Head of caudate nucleus (tissue), 42 donors: ENCODE measurements around the gene YARS1.
A peak's percentile ranks its signal among the peaks of the same experiment; 100 is the strongest.

Experiments
- DNase-seq, 42 donors: peaks; one replicate each; pipeline versions ENCODE4 v3.0.0 to v3.0.0-alpha.2; 2020 to 2021; ENCODE audit warnings: mixed read lengths in 7 of 42
- intact Hi-C: fragments of 100-400 bp; cut with DNase I; formaldehyde crosslinking; loops from one replicate; pipeline ENCODE4 v1.15.0; 2022

The YARS1 gene

DNA sequence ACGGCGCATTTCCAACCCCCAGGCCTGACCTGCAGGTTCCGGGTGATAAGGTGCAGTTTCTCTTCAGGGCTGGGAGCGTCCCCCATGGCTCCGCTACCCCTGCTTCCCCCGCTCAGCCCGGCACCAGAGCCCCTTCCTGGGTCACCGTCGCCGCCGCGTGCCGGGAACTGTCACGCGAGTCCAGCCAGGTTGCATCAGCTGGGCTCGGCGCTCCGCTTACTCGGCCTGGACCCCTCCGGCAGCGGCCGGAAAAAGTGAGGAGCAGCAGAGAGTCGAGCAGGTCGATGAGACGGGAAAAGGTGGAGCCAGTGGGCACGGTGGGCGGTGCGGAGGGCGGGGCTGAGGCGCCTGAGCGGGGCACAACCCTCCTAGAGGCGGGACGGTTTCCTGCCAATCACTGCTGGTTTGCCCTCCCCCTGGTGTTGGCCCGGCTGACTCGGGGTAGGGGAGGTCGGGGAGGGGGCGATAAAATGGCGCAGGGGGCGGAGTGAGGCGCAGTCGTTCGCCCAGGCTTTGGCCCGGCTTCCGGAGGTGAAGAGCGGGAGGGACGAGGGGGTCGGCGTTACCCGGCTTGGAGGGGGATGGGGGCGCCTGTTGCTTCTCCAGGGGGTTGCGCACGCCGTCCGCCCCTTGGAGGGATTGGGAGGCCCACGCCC, at the start of gene YARS1, which contains the start of gene S100PBP:
Gene YARS1 (minus strand): TSS at position 200 of the 656 bp plus-strand sequence. CDS start 114 bp downstream, at position 86.
Gene S100PBP (plus strand): TSS at position 495 of the 656 bp plus-strand sequence. CDS start 8,447 bp downstream, outside the sequence.
- intact Hi-C loops = loop anchor here (5.0 kb wide), 1 partner anchor 55 kb away; the partner anchor contains the start of gene FNDC5
- DNase-seq = peak; percentile 97 to 100 (median 100)

DNA sequence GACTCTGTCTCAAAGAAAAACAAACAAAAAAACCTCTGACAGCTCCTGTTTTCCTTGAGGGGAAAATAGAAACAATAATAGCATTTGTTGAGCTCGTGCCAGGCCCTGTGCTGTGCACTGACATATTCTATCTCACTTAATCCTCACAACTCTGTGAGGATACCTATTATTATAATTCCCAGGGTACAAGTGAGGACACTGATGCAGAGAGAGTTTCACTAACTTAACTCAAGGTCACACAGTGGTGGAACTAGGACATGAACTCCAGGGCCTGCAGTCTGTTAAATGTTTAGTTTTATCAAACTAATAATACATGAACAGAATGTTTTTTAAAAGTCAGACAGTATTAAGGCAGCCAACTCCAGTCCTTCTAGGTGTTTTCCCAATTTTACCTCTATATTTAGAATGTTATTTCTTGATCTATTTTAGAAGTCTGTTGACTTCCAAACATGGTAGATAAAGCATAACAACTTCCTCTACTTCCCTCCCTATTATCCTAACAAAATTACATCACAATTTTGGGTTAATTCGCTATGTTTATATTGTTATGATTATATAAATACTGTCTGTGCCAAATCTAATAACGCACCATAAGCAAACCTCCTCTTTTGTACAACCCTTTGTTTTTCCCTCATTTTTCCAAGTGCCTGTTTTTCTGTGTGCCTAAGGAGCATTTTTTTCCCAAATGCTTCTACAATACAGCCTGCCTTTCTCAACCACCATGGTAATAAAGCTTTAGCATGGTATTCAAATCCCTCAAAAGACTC, 48.7 kb upstream of the YARS1 start:
- no peak for DNase-seq
- intact Hi-C loops = no loop called here

DNA sequence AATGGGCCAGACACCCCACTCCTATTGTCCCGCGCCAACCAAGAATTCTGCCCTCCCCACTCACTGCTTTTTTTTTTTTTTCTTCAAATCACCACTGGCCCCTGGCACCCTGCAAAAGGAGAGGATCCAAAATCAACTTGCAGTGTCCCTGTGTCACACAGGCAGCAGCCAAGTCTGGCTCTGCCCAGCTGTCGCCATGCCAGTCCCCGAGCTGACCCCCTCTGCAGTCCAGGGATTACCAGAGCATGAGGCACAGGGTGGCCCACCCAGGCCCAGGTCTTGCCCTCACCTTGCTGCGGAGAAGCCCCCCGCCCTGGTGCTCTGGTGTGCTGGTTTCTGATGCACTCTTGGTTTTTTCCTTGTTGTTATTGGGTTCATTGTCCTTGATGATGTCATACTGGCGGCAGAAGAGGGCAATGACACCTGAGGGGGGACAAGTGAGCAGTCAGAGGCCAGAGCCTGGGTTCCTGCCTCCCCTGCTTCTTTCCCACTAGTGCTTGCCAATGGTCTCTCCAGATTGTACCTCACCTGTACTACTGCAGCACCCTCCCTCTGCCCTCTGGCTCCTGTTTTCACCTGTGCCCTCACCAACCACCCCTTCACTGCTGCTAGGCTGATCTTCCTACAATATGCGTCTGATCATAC, 47.3 kb upstream of the YARS1 start:
- intact Hi-C loops = no loop called here
- DNase-seq = no peak

DNA sequence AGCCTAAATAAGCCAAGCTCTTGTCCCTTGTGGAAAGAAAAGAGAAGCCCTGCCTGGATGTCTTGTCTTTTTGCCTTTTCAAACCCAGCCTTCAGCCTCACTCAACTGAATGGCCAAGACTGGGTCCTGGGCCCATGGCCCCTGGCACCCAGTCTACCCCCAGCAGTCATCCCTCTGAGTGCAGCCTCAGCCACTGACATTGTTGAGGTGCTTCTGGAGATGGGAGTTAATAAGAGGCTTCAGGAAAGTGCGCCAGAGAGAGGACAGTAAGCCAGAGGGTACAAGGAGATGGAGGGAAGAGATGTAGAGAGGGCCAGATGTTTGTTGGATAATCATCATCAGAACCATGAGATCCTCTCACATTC, 46.7 kb upstream of the YARS1 start:
- intact Hi-C loops = no loop called here
- DNase-seq = no peak

DNA sequence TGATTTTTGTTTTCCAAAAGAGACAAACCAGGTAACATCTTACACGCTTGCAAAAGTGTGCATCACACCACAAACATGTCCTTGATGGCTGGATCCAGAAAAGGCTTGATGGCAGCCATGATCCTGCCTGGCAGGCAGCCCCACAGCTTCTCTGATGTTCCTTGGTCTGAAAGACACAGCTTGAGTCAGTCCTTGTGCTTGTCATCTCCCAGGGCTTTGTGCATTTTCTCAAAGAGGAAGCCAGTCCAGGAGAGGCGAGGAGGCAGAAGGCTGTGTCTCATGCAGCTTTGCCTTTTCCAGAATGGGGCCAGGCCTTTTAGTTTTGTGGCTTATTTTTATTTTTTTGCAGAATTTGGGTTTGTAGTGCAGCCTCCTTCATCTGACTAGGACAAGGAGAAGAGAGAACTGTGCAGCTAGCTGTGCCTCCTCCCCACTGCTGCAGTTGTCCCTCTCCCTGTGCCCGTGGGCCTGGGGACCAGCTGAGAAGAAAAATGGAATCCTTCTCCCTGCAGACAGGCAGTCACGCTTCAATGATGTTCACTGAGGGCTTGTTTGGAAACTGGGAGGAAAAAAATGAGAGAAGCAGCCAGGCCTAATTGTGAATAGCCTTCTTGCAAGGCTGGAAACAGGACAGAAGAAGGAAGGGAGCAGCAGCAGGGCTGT, 46.2 kb upstream of the YARS1 start:
- intact Hi-C loops = no loop called here
- no peak for DNase-seq

DNA sequence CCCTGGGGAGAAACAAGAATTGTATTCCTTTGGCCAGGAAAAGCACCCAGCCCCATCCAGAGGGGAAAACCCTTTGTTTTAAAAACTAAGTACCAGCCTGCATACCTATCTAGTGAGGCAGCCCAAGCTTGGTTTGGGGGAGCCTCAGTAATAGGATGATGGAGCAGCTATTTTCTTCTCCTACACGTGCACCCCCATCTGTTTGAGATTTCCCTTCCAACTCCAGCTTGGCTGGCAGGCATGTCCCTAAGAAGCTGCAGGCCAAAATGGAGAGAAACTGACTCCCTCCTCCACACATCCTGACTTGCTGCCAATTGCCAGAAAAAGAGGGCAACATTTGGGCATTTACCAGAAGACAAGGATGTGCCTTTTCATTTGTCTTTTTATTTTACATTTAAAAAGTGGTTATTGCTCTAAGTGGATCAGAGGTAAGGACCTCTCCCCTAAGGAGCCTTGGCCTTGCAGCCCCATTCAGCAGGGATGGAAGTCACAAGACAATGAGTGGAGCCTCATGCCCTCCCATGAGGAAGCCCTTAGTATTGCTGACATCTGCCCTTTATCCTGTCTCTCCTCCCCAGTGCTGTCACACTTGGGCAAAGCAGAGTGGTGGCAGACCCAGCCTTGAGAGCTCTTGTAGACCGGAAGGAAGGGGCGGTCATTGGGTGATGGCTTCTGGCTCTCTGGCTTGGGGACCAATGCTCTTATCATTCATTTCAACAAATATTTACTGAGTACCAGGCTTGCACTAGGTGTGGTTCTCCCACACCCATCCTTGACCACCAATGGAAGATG, 44.9 kb upstream of the YARS1 start:
- no peak for DNase-seq
- intact Hi-C loops = no loop called here

DNA sequence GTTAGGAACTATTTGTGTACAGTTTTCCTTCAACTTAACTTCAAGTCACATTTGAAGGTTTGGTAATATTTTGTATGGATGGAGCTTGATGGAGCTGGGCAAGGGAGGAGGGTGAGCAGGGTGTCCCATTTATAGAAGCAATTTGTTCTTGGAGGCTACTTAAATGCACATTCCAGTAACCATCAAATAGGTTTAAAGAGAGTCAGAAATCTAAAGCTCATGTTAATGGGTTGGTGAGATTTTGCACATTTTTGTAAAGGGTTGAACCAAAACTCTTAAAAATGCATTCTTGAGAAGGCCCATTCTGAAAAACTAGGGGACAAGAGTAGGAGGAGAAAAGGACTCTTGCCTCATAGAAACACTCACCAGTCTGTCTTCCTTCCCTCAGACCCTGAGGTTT, 43.4 kb upstream of the YARS1 start:
- DNase-seq = no peak
- intact Hi-C loops = no loop called here

DNA sequence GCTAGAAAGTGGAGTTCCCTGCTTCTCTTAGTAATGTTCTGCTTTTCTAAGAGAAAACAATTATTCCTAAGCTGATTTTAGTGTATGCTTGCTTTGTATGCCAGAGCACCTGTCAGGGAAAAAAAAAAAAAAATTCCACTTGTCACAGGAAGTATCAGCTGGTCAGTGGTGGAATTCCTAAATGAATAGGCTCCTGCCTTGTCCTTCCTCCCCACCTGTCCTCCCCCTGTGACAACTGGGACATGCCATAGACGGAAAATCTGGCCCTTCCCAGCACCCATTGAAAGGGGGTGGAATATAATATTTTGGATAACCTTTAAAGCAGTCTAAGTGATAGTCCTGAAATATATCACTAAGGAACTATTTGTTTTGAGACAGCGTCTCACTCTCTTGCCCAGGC, 42.8 kb upstream of the YARS1 start:
- intact Hi-C loops = no loop called here
- DNase-seq = peak in 1 of 42 donors; percentile 25

DNA sequence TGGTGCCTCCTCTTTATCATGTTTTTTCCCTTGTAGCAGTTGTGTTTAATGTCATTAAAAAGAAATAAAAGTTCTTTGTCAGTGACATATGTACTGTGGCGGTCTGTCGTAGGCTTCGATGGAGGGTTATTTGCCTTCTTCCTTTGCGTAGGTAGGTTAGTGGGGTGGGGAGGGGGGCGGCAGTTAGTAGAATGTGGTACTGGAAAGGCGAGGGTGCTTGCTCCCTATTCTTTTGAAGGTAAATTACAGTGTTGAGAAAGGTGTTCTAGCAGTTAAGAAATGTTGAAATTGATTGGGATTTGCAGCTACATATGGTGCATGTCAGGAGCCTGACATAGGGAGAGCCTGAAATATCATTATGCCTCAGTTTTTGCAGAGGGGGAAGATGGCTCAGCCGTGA, 41.6 kb upstream of the YARS1 start:
- intact Hi-C loops = no loop called here
- peak in 27 of 42 donors; percentile 33 to 84 (median 59) for DNase-seq

DNA sequence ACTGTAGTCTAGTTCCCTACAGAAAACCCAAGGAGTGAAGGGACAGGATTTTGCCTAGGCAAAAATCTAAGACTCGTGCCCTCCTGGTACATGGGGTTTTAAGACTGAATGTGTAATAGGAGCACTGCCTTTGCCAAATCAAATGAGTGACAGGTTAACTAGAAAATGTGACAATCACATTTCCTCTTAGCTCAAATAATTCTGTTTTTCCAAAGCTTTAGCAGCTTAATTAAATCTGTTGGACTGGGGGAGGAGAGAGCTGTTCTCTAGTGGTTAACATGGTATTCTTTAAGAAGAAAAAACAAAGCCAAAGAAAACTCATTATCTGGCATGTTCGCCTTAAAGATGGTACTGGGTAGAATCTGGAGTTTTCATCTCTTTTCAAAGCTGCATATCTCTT, 41.0 kb upstream of the YARS1 start:
- intact Hi-C loops = no loop called here
- DNase-seq = peak in 2 of 42 donors; percentile 37 to 43

DNA sequence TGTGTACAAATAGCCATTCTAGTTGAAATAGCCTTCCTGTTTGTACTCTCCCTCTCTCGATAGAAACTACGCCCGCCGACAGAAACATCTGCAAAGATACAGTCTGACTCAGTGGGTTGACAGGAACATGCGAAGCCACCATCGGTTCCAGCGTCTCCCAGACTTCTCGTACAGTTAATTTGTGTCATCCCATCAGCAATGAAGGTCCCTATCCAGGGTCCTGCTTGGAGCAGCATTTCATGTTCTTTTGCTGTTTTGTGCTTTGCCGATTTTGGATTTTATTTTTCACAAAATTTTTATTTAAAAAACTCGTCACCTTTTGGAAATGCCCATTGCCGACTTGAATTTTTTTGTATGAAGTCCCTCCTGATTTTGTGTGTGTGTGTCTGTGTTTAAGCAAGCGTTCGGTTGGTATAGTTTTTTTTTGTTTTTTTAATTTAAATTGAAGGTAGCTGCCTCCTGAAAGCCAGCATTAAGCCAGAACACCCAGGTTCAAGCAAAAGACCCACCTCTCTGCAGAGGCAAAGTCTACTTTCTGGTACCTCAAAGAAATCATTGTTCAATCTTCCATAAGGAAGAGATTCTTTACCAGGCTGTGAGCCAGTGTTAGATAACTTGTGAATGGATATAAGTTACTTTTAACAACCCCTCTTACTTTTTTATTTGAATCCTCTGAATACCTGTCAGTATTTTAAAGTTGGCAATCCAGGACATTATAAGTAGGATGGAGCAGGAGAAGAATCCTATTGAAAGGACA, 38.9 kb upstream of the YARS1 start:
- peak in 1 of 42 donors; percentile 29 for DNase-seq
- intact Hi-C loops = no loop called here

DNA sequence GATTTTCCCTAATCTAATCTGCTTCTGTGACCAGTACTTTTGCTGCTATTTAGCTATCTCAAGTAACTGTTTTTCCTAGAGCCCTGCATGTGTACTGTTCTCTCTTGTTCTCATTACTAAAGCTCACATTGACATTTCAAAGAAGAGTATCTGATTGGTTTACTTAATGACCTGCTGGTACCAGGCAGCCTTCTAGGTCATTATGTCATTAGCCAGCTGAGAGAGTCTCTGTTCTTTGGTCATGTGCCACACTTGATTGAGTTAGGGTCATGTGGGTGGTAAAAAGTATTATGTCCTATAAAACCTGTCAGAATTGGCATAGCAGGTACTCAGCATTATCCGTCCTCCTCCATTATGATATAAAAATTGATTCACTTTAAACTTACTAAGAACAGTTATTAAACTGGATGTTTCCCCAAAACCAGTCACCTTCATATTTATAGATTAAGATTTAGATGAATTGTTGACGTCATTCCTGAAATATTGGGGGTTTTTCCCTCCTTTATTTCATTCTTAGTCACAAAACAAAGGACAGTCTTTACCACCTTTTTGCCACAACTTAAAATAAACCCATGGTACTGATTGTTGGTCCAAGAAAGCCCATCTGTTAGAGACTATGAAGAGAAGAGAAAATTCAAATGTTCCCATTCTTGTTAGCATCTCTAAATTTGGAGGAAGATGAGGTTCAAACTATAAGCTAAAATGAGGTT, 31.4 kb upstream of the YARS1 start:
- no peak for DNase-seq
- intact Hi-C loops = no loop called here

DNA sequence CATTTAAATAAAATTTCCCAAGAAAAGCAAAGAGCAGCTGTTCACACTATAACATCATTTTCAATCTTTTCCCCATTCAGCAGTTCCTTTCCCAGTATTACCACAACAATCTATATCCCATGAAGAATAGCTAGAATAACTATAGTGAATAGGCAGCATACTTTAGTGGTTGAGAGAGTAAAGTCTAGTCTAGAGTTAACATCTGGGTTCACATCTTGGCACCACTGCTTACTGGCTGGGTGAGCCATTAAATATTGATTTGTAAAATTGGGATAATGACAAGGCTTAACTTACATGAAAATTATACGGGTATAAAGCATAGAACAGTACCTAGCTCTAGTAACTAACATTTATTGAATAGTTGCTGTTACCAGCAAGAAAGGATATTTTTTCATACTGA, 14.7 kb upstream of the YARS1 start:
- intact Hi-C loops = no loop called here
- no peak for DNase-seq

DNA sequence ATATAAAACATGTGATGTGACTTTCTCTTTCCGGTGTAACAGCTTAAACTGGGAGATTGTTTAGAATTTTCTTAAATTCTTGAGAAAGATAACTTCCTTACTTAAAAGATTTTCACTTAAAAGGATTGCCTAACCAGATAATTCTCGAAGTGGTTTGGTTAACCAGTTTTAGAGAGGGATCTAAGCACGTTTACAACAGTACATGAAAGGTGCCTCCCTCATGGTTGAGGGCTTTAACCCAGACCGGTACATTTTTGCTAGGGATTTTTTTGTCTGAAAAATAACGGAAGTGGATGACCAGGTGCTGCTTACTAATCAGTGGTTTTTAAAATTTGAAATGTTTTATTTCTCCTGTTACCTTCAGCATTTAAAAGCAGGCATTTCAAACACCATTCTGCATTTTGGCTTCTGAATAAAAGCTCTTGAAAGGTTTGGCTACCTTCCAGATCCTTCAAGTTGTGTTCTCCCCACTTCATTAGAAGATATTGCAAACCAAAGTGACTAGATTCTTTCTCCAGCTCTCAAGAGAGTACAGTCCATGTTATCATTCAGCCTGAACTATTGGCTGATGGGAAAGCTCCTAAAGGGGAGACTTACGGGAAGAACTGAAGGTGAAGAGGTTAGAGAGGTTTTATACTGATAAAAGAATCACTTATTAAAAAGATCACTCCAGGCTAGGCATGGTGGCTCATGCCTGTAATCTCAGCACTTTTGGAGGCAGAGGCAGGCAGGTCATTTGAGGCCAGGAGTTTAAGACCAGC, 13.1 kb upstream of the YARS1 start:
- intact Hi-C loops = no loop called here
- DNase-seq = no peak

DNA sequence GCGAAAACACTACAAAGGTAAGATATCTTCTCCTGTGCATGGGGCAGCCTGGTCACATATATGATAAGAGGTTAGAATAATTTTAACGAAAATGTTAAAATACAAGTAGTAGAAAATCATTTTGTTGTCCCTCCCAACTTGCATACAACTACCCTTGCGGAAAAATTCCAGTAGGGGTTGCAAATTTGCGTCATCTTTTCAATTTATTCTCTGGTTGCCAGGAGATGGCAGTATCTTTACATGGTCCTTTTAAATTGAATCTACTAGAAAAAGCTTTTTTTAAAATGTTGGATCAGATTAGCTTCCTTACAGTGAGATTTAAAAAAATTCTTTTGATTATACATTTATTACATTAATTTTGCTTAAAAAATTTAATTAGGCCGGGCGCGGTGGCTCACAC, 11.2 kb upstream of the YARS1 start:
- no peak for DNase-seq
- intact Hi-C loops = no loop called here

DNA sequence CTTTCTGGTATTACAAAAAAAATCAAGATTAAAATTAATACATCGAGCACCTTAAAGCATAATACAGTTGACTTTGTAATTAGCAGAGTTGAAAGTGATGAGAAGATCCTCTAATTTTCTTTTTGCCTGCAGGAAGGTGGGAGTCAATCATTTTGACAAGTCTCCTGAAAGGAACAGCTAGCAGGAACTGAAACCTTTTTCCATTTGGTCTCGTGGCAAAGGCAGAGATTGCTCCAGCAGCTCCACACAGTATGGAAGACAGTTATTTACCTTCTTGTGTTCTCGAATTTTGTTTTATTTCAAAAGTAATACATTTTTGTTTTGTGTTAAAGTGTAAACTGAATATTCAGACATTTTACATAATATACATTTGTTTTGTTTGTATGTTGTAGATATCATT, 8.0 kb upstream of the YARS1 start:
- intact Hi-C loops = no loop called here
- DNase-seq = peak in 19 of 42 donors; percentile 16 to 73 (median 45)
